ENCODE measurements around the gene ARHGEF12.

ARHGEF12 gene

GRCh38 chr11:120518356-120518755 lies 182.1 kb downstream of the ARHGEF12 start:
- DNase-seq: no peak

DNA sequence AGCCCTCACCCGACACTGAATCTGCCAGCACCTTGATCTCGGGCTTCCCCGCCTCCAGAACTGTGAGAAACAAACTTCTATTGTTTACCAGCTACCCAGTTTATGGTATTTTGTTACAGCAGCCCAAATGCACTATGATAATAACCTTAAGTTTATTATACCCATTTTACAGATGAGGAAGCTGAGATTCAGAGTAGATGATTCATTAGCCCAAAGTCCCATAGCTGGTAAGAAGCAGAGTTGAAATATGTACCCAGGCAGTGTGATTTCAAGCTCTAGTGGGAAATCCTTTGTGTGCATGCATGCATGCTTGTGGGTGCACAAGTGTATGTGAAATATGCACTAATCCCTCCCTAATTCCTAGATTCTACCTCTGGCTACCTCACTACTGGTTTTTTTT lies 183.3 kb downstream of the ARHGEF12 start:
- no peak for DNase-seq

DNA sequence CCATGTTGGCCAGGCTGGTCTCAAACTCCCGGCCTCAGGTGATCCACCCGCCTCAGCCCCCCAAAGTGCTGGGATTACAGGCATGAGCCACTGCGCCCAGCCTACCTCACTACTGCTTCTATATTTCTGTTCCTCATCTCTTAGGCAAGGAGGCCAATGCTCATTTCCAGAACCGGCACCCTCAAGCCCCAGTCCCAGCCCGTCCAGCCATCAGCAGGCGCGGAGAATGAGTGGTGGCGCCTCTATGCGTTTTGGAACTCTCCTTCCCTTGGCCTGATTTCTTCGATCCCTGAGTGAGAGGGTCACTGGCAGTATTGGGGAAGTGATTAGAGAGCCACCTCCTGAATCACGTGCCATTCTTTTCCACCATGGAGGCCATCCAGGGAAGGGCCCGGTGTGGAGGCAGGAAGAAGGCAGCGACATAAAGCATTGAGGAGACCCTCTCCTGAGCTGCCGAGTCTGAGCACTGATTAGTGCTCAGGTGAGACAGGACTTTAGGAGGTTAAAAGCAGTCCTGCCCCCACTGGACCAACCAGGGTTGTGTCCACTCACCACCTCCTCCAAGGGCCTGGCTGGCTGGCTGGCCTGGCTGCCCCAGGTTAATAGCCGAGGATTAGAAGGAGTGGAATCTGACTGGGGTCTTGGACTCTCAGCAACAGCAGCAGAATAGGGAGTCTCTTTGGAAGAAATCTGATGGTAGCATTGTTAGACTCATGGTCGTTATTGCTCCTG lies 184.0 kb downstream of the ARHGEF12 start:
- DNase-seq: no peak

GRCh38 chr11:120521176-120521575 lies 185.0 kb downstream of the ARHGEF12 start:
- DNase-seq: no peak

DNA sequence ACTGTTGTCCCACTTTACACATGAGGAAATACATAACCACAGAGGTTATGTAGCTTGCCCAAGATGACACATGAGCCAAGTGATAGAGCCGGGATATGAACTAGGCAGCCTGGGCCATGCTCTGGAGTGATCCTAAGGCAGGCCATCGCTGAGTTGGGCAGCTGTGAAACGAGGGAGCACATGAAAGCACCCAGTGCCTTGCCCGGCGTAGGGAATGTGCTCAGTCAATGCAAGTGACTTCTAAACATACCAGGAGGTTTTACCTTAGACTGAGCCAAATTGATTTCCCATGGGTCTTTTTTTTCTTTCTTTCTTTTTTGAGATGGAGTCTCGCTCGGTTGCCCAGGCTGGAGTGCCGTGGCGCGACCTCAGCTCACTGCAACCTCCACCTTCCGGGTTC lies 185.8 kb downstream of the ARHGEF12 start:
- DNase-seq: no peak

GRCh38 chr11:120522736-120523135 lies 186.5 kb downstream of the ARHGEF12 start:
- DNase-seq: no peak

DNA sequence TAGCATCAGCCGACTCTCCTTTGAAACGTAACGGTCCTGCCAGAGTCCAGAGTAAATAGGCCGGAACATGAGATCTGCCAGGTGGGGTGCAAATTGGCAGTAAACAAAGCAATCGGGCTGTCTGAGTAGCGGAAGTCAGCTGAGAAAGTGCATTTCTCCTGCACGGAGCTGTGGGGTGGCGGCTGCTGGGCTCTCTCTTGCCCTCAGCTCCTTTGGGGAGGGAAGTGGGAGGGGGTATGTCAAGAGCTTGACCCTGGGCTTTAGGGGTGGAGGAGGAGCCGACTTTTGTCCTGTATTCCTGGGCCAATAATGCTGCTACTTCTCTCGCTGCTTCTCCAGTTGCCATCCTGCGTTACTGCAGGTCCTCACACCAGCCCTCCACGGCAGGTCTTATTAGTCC lies 187.0 kb downstream of the ARHGEF12 start:
- DNase-seq: no peak

DNA sequence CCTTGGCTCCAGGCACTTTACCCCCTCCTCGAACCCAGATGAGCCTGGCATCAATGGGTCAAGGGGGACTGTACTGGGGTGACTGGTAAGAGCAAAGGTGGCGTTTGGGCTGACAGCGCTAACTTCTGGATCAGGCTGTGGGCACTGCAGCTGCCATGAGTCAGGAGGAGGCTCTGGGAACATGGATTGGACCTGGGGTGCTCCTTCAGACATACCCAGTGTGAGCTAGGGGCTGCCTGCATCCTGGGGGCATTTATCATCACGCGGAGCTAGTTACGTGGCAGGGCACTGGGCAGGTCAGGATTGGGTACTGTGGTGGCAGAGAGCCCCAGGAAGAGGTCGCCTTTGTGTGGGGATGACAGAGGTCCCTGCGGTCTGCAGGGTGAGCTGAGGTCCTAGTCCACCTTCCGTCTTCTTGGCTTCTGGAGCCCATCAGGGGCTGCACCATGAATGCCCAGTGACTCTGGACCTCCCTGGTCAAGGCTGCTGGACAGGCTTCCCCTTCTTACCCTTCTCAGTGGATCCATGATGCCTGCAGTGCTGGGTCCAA lies 188.4 kb downstream of the ARHGEF12 start:
- no peak for DNase-seq

- no peak for DNase-seq
Measured at GRCh38 chr11:120525261-120526171, 189.3 kb downstream of the ARHGEF12 start.

GRCh38 chr11:120526241-120526640 lies 190.0 kb downstream of the ARHGEF12 start:
- DNase-seq: no peak

- no peak for DNase-seq
Measured at GRCh38 chr11:120527111-120527761, 191.0 kb downstream of the ARHGEF12 start.

GRCh38 chr11:120528749-120529148 lies 192.5 kb downstream of the ARHGEF12 start:
- DNase-seq: no peak

GRCh38 chr11:120529214-120529613 lies 193.0 kb downstream of the ARHGEF12 start:
- DNase-seq: no peak

DNA sequence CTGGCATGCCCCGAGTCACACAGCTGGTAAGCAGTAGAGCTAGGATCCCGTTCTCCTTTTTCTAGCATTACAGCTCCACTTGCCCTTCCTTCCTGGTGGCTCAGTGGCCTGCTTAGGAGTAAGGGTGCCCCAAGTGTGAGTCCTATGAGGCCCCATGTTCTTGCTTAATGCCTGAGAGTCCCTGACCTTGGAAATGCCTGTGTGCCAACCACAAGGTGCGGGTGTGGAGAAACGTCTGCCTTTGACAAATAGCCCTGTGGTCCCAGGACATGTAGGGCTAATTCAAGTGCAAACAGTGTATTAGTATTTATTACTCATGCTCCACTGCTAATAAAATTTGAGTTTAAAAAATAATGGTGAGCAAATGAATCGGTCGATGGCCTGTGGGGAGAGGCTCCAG lies 193.7 kb downstream of the ARHGEF12 start:
- no peak for DNase-seq

DNA sequence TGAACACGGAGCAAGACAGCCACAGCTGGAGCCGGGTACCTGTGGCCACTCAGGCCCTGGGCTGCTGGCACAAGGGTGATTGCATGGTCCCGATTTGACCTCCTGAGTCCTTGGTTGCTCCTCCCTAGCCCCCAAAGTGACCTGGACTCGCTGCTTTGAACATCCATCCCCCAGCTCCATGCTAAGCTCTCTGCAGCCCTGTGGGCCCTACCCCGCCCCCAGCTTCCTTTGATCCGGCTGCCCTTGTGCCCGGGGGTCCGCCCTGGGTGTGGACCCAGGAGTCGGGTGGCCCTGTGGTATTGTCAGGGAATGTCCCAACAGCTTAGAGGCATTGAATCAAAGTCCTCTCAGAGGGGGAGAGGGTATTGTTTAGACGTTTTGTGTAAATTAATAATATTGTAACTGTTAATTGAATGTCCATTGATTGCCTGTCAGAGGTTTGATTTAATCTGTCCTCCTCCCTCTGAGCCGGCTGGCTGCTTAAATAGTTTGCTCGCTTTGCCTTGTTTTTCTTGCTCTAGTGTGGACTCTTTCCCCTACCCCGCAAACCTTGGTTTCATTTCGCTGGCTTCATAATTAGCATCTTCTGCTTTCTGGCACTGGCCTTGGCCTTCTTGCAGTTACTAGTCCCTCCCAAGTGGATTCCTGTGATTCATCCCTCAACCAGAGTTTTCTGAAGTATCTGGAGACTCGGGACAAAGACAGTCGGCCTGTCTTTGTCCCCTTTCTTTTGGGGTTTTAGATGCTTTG lies 196.0 kb downstream of the ARHGEF12 start:
- peak in 1 of 14 donors; percentile 22 for DNase-seq

- DNase-seq: peak in 1 of 14 donors; percentile 21
Measured at GRCh38 chr11:120532832-120533196, 196.6 kb downstream of the ARHGEF12 start.

GRCh38 chr11:120536091-120536796 lies 200.0 kb downstream of the ARHGEF12 start:
- no peak for DNase-seq

GRCh38 chr11:120536797-120537169 lies 200.6 kb downstream of the ARHGEF12 start:
- DNase-seq: no peak

DNA sequence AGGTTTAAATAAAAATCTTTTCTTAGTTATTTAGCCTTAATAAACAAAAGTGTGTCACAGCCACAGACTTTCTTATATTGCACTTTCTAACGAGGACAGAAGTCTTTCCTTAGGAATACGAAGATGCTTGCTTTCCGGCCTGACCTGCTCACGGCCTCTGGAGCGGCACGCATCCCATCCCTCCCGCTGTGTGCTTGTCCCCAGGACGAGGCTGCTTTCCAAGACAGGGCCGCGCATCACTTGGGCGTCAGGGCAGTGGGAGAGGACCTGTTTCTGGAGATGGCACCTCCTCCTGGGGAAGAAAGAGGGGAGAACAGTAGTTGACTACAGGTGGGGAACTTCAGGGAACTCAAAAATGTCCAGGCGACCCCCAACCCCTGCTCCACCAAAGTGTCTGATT lies 201.8 kb downstream of the ARHGEF12 start:
- no peak for DNase-seq

DNA sequence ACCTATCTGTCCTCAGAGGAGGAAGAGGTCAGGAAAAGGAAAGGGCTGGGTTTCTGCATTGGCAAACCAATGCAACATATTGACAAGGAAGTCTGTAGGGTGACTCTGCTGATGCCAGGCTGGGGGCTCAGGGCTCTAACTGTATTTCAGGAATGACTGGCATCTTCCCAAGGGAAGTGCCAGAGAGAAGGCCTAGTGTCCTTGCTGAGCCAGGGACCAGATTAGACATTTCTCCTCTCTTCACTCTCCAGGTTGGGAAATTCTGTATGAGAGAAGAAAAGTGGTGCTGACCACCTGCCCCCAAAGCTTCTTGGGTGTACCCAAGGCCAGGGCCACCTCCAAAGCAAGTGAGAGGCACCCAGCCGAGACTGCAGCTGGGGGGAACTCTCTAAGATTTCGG lies 202.5 kb downstream of the ARHGEF12 start:
- DNase-seq: no peak
